Tibial nerve (tissue), 4 donors: Measurements from ENCODE around the gene RTL1. TPM values are rescaled to one million over a fixed set of nuclear protein-coding genes. Genes with fewer than 3 reads are reported as not detected.

Experiments used
- DNase-seq, 2 donors: peaks; one replicate each; pipeline ENCODE4 v3.0.0-alpha.2; 2019; ENCODE audit warnings: low spot score in 2 of 2
- H3K27ac ChIP-seq, 4 donors: fragments of 200-600 bp; sonication (generic) in 3 of 4; one replicate each; pipeline ENCODE4 v1.5.1; 2017 to 2019; ENCODE audit warnings: mild to moderate bottlenecking in 1 of 4
- H3K27me3 ChIP-seq, 2 donors: fragments of 200-600 bp; sonication (generic) in 1 of 2; one replicate each; pipeline versions ENCODE4 v1.5.1 to v1.6.0; 2017 to 2019
- H3K36me3 ChIP-seq, 3 donors: fragments of 200-600 bp; sonication (generic); one replicate each; pipeline ENCODE4 v1.5.1; 2018 to 2019
- H3K4me1 ChIP-seq, 4 donors: fragments of 200-600 bp; sonication (generic) in 3 of 4; one replicate each; pipeline ENCODE4 v1.5.1; 2017 to 2019
- H3K4me3 ChIP-seq, 4 donors: fragments of 200-600 bp; sonication (generic) in 3 of 4; one replicate each; pipeline ENCODE4 v1.5.1; 2017 to 2019; ENCODE audit warnings: mild to moderate bottlenecking in 1 of 4, moderate library complexity in 1 of 4
- H3K9me3 ChIP-seq, 4 donors: fragments of 200-600 bp; sonication (generic) in 3 of 4; one replicate each; pipeline ENCODE4 v1.5.1; 2017 to 2019
- CTCF ChIP-seq, 5 experiments: fragments of 200-600 bp in 3 of 5; fragments of 450-650 bp in 2 of 5; sonication (generic) in 3 of 5; IDR thresholded peaks; one replicate each; pipeline ENCODE4 v1.5.1; 2016 to 2019; ENCODE audit warnings: antibody characterized with exemption in 5 of 5, mild to moderate bottlenecking in 3 of 5, moderate library complexity in 2 of 5
- EP300 ChIP-seq, 2 donors: sonication (generic); formaldehyde crosslinking; IDR thresholded peaks; one replicate each; pipeline ENCODE4 v1.6.1; 2017; ENCODE audit warnings: antibody characterized with exemption in 2 of 2, mild to moderate bottlenecking in 1 of 2
- POLR2A ChIP-seq, 2 donors: fragments of 450-650 bp; IDR thresholded peaks; one replicate each; pipeline ENCODE4 v1.6.1; 2017; ENCODE audit warnings: antibody characterized with exemption in 2 of 2, mild to moderate bottlenecking in 2 of 2, moderate library complexity in 2 of 2
- WGBS, 2 donors: methylation state at CpG; one replicate each; pipeline ENCODE4 v1.1.5; 2018; 5-methylcytosine and 5-hydroxymethylcytosine counted together
- total RNA-seq, 4 donors: library from RNA; depleted of rRNA; stranded (reverse); fragments of >200 nt; gene quantifications; one replicate each; pipeline ENCODE4 v1.1.0, GENCODE V29; 2016

The RTL1 gene
- total RNA-seq, 4 donors from 2014 or later = not detected

GRCh38 chr14:100857233-100857922 lies 46.1 kb downstream of the RTL1 start:
- no peaks in the 10 kb centered on the region for H3K9me3 ChIP-seq
- no peak overlapping the region for H3K27ac ChIP-seq
- WGBS, 2 donors = 63 to 77% methylated on average over 14 of the region's 14 CpGs
- no peak overlapping the region for H3K4me3 ChIP-seq
- no peak for TF ChIP-seq EP300 (IDR thresholded peaks at IDR 0.05)
- TF ChIP-seq POLR2A (IDR thresholded peaks at IDR 0.05) = no peak
- no peak for TF ChIP-seq CTCF (IDR thresholded peaks at IDR 0.05)
- H3K27me3 ChIP-seq = no peaks in the 10 kb centered on the region
- H3K36me3 ChIP-seq = no peaks in the 10 kb centered on the region
- DNase-seq = no peak
- no peaks in the 10 kb centered on the region for H3K4me1 ChIP-seq

- Histone ChIP-seq H3K27ac (no peak overlapping the region), H3K36me3 (no peaks in the 10 kb centered on the region), H3K27me3 (no peaks in the 10 kb centered on the region), H3K4me1 (peaks cover 0 to 2% (median 0%) of the 10 kb centered on the region in 4 donors), H3K9me3 (no peaks in the 10 kb centered on the region), H3K4me3 (no peak overlapping the region)
- no peak for DNase-seq
- 81 to 87% methylated on average over 20 of the region's 20 CpGs for WGBS, 2 donors
- TF ChIP-seq EP300 (IDR thresholded peaks at IDR 0.05) (no peak), CTCF (IDR thresholded peaks at IDR 0.05) (no peak), POLR2A (IDR thresholded peaks at IDR 0.05) (no peak)
These were observed 47.2 kb downstream of the RTL1 start for GRCh38 chr14:100856056-100856950.

GRCh38 chr14:100855256-100855930 lies 48.1 kb downstream of the RTL1 start:
- H3K4me1 ChIP-seq = peaks cover 0 to 8% (median 0%) of the 10 kb centered on the region in 4 donors
- 75 to 83% methylated on average over 18 of the region's 18 CpGs for WGBS, 2 donors

GRCh38 chr14:100854435-100854834 lies 49.1 kb downstream of the RTL1 start:
- no peak overlapping the region for H3K4me3 ChIP-seq
- no peaks in the 10 kb centered on the region for H3K9me3 ChIP-seq
- no peak for DNase-seq

More at GRCh38 chr14:100855256-100855930, 48.1 kb downstream of the RTL1 start:
- no peaks in the 10 kb centered on the region for H3K36me3 ChIP-seq
- H3K27me3 ChIP-seq = no peaks in the 10 kb centered on the region
- no peak for TF ChIP-seq POLR2A (IDR thresholded peaks at IDR 0.05)
- no peak for TF ChIP-seq CTCF (IDR thresholded peaks at IDR 0.05)
- TF ChIP-seq EP300 (IDR thresholded peaks at IDR 0.05) = no peak
- no peak overlapping the region for H3K4me3 ChIP-seq
- no peak for DNase-seq
- no peaks in the 10 kb centered on the region for H3K9me3 ChIP-seq
- no peak overlapping the region for H3K27ac ChIP-seq

More at GRCh38 chr14:100854435-100854834, 49.1 kb downstream of the RTL1 start:
- 93 to 97% methylated on average over 5 of the region's 5 CpGs for WGBS, 2 donors
- H3K27me3 ChIP-seq = no peaks in the 10 kb centered on the region
- H3K36me3 ChIP-seq = no peaks in the 10 kb centered on the region
- H3K4me1 ChIP-seq = peaks cover 0 to 8% (median 0%) of the 10 kb centered on the region in 4 donors
- no peak overlapping the region for H3K27ac ChIP-seq
- no peak for TF ChIP-seq CTCF (IDR thresholded peaks at IDR 0.05)
- TF ChIP-seq POLR2A (IDR thresholded peaks at IDR 0.05) = no peak
- no peak for TF ChIP-seq EP300 (IDR thresholded peaks at IDR 0.05)
